ENCODE measurements around the gene RBM17.

- TF ChIP-seq POLR2AphosphoS5 (IDR thresholded peaks at IDR 0.05; ENCODE audit: low read depth, low read length), result no peak
- TF ChIP-seq TAF1 (IDR thresholded peaks at IDR 0.05; ENCODE audit: borderline replicate concordance, low read depth, low read length), result no peak
These were observed 28.0 kb downstream of the RBM17 start for GRCh38 chr10:6116806-6117205.

All from GM12892 (cell line).